GM12878 (cell line): Measurements from ENCODE around the gene OLFML2A. TPM values are rescaled to one million over a fixed set of nuclear protein-coding genes. Genes with fewer than 3 reads are reported as not detected.

ENCODE experiments used
- BACH1 ChIP-seq: fragments of 450-650 bp; IDR thresholded peaks from 2 replicates; pipeline ENCODE4 v1.6.1; 2017; ENCODE audit warnings: mild to moderate bottlenecking, borderline replicate concordance
- IKZF2 ChIP-seq, 2 experiments: fragments of 450-650 bp; IDR thresholded peaks; 2 replicates each; pipeline ENCODE4 v1.6.1; 2017; ENCODE audit warnings: mild to moderate bottlenecking in 2 of 2, moderate library complexity in 2 of 2
- MEF2B ChIP-seq: fragments of 450-650 bp; IDR thresholded peaks from 2 replicates; pipeline ENCODE4 v1.6.1; 2018; ENCODE audit warnings: mild to moderate bottlenecking, moderate library complexity; ENCODE audit not compliant: partially characterized antibody, poor library complexity, severe bottlenecking
- MTA3 ChIP-seq: IDR thresholded peaks from 2 replicates; pipeline ENCODE4 v1.6.1; 2012; ENCODE audit warnings: low read length, inconsistent platforms, borderline replicate concordance
- NFIC ChIP-seq: IDR thresholded peaks from 2 replicates; pipeline ENCODE4 v1.6.1; 2012; ENCODE audit warnings: low read depth, mild to moderate bottlenecking, inconsistent platforms, low read length, moderate library complexity
- RBBP5 ChIP-seq: fragments of 200-600 bp; sonication (generic); conservative IDR thresholded peaks from 2 replicates; pipeline ENCODE4 v1.6.1; 2016
- RCOR1 ChIP-seq: conservative IDR thresholded peaks from 2 replicates; pipeline ENCODE4 v1.6.1; 2012; ENCODE audit warnings: low read depth, low read length, improper control_type of control experiment
- SRF ChIP-seq, 2 experiments: IDR thresholded peaks; 2 replicates each; pipeline ENCODE4 v1.6.1; 2011; ENCODE audit warnings: low read depth in 2 of 2, low read length in 2 of 2, mild to moderate bottlenecking in 1 of 2, moderate library complexity in 1 of 2
- STAT1 ChIP-seq: fragments of 450-650 bp; conservative IDR thresholded peaks from 2 replicates; pipeline ENCODE4 v1.6.1; 2014; ENCODE audit warnings: antibody characterized with exemption, mild to moderate bottlenecking
- TARDBP ChIP-seq: IDR thresholded peaks from 2 replicates; pipeline ENCODE4 v1.6.1; 2016; ENCODE audit warnings: borderline replicate concordance
- ZNF217 ChIP-seq: fragments of 450-650 bp; IDR thresholded peaks from 2 replicates; pipeline ENCODE4 v1.6.1; 2017; ENCODE audit warnings: antibody characterized with exemption, mild to moderate bottlenecking
- polyA plus RNA-seq, 11 experiments: library from polyadenylated mRNA; depleted of rRNA in 4 of 11; unstranded in 6 of 11; stranded (reverse) in 5 of 11; fragments of >200 nt; fragmentation: Nextera tagmentation in 4 of 11; fragmentation: Illumina TruSeq in 1 of 11; extraction: Ambion mirVana in 4 of 11; extraction: Trizol in 1 of 11; gene quantifications; 1 replicate in 1 of 11; 2 replicates in 10 of 11; pipeline versions ENCODE4 v1.2.1 to v1.2.3, GENCODE V29; 2011 to 2016; ENCODE audit warnings: inconsistent platforms in 2 of 11, missing spikeins in 2 of 11, low read depth in 1 of 11
- total RNA-seq, 4 experiments: library from RNA; depleted of rRNA in 3 of 4; stranded (reverse); fragments of >200 nt in 3 of 4; fragmentation: Illumina TruSeq in 1 of 4; extraction: Trizol in 1 of 4; gene quantifications; 2 replicates each; pipeline versions ENCODE4 v1.2.1 to v1.2.3, GENCODE V29; 2013 to 2021
- TF ChIP-seq, protein P1 (sequence below): IDR thresholded peaks from 2 replicates; pipeline ENCODE4 v1.6.1; 2011; ENCODE audit warnings: borderline replicate concordance, low read depth, mild to moderate bottlenecking, moderate library complexity, mixed read lengths, low read length; ENCODE audit not compliant: insufficient read depth; ENCODE audit errors: extremely low read length
- TF ChIP-seq, protein P2 (sequence below): fragments of 450-650 bp; IDR thresholded peaks from 2 replicates; pipeline ENCODE4 v1.6.1; 2017; ENCODE audit warnings: mild to moderate bottlenecking, low read depth, inconsistent platforms; ENCODE audit not compliant: poor library complexity, severe bottlenecking
- TF ChIP-seq, protein P3 (sequence below): fragments of 450-650 bp; formaldehyde crosslinking; IDR thresholded peaks from 2 replicates; pipeline ENCODE4 v1.4.0; 2020; ENCODE audit warnings: mild to moderate bottlenecking, moderate library complexity

Gene OLFML2A
- total and polyA plus RNA-seq, 10 of the 15 experiments (the other 5 are each of a cell fraction or from before 2014, with no cell fraction given) = 0.02 to 0.13 (median 0.10) TPM; not detected in 4

DNA sequence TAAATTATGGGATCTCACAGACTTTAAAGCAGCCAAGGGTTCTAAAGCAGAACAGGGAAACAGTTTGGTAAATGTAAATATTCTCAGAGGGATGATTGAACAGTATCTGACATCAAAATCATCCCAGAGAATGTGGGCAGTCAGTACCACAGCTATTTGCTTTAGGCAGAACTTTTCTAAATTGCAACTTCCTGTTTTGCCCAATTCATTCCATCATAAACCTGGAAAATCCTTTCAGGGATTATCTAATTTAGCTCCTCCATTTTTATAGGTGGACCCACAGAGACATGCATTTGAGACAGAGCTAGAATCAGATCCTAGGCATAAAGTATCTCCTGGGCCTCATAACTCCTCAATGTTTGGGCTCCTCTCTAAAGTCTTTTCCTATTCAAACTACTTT, 18.2 kb upstream of the OLFML2A start (continued):
- TF ChIP-seq, protein P1, sequence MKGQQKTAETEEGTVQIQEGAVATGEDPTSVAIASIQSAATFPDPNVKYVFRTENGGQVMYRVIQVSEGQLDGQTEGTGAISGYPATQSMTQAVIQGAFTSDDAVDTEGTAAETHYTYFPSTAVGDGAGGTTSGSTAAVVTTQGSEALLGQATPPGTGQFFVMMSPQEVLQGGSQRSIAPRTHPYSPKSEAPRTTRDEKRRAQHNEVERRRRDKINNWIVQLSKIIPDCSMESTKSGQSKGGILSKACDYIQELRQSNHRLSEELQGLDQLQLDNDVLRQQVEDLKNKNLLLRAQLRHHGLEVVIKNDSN = no peak
- TF ChIP-seq STAT1 = no peak
- TF ChIP-seq MTA3 = no peak
- no peak for TF ChIP-seq ZNF217
- no peak for TF ChIP-seq IKZF2 (IDR thresholded peaks at IDR 0.05)
- no peak for TF ChIP-seq NFIC
- no peak for TF ChIP-seq SRF (IDR thresholded peaks at IDR 0.05; ENCODE audit: low read depth in 2 of 2, low read length in 2 of 2)
- no peak for TF ChIP-seq MEF2B
- no peak for TF ChIP-seq TARDBP
- TF ChIP-seq BACH1 = no peak
- no peak for TF ChIP-seq RCOR1
- TF ChIP-seq RBBP5 = no peak
- TF ChIP-seq, protein P2, sequence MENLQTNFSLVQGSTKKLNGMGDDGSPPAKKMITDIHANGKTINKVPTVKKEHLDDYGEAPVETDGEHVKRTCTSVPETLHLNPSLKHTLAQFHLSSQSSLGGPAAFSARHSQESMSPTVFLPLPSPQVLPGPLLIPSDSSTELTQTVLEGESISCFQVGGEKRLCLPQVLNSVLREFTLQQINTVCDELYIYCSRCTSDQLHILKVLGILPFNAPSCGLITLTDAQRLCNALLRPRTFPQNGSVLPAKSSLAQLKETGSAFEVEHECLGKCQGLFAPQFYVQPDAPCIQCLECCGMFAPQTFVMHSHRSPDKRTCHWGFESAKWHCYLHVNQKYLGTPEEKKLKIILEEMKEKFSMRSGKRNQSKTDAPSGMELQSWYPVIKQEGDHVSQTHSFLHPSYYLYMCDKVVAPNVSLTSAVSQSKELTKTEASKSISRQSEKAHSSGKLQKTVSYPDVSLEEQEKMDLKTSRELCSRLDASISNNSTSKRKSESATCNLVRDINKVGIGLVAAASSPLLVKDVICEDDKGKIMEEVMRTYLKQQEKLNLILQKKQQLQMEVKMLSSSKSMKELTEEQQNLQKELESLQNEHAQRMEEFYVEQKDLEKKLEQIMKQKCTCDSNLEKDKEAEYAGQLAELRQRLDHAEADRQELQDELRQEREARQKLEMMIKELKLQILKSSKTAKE = no peak
- TF ChIP-seq, protein P3, sequence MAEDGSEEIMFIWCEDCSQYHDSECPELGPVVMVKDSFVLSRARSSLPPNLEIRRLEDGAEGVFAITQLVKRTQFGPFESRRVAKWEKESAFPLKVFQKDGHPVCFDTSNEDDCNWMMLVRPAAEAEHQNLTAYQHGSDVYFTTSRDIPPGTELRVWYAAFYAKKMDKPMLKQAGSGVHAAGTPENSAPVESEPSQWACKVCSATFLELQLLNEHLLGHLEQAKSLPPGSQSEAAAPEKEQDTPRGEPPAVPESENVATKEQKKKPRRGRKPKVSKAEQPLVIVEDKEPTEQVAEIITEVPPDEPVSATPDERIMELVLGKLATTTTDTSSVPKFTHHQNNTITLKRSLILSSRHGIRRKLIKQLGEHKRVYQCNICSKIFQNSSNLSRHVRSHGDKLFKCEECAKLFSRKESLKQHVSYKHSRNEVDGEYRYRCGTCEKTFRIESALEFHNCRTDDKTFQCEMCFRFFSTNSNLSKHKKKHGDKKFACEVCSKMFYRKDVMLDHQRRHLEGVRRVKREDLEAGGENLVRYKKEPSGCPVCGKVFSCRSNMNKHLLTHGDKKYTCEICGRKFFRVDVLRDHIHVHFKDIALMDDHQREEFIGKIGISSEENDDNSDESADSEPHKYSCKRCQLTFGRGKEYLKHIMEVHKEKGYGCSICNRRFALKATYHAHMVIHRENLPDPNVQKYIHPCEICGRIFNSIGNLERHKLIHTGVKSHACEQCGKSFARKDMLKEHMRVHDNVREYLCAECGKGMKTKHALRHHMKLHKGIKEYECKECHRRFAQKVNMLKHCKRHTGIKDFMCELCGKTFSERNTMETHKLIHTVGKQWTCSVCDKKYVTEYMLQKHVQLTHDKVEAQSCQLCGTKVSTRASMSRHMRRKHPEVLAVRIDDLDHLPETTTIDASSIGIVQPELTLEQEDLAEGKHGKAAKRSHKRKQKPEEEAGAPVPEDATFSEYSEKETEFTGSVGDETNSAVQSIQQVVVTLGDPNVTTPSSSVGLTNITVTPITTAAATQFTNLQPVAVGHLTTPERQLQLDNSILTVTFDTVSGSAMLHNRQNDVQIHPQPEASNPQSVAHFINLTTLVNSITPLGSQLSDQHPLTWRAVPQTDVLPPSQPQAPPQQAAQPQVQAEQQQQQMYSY = no peak
- TF ChIP-seq, all 136 proteins: peak for 0
